Adrenal gland (tissue), 5 donors: ENCODE data around the gene NDUFAF2.

Experiments used
- CTCF ChIP-seq, 6 experiments: fragments of 450-650 bp in 4 of 6; fragments of 200-600 bp in 2 of 6; sonication (generic) in 1 of 6; IDR thresholded peaks; 1 replicate in 5 of 6; 2 replicates in 1 of 6; pipeline versions ENCODE4 v1.5.1 to v1.8.0; 2016 to 2021; ENCODE audit warnings: antibody characterized with exemption in 6 of 6, mild to moderate bottlenecking in 2 of 6, moderate library complexity in 1 of 6
- POLR2A ChIP-seq, 2 donors: fragments of 450-650 bp; IDR thresholded peaks; one replicate each; pipeline ENCODE4 v1.6.1; 2017; ENCODE audit warnings: antibody characterized with exemption in 2 of 2, mild to moderate bottlenecking in 2 of 2, moderate library complexity in 1 of 2
- donor health status: DM: no; HTN: no; CAD: no.

- TF ChIP-seq CTCF (IDR thresholded peaks at IDR 0.05) (no peak), POLR2A (IDR thresholded peaks at IDR 0.05) (no peak)
Measured at GRCh38 chr5:61089351-61089750, 144.3 kb downstream of the NDUFAF2 start.
